K562 (cell line): Measurements from ENCODE around the gene MERTK. TPM values are rescaled to one million over a fixed set of nuclear protein-coding genes. Genes with fewer than 3 reads are reported as not detected.

ENCODE experiments used
- ATAC-seq: fragments of 200-7000 bp; cut with Tn5 transposase; 3 replicates; pipeline ENCODE4 v1.9.1; 2020; ENCODE audit warnings: moderate library complexity
- BruUV-seq: library from RNA; stranded (reverse); fragments of 400-500 nt; replicated peaks from 2 replicates; lab custom pipeline; 2021; lab: Mats Ljungman, UMichigan
- CTCF ChIA-PET: fragments of 300-600 bp; formaldehyde crosslinking; extraction: SDS; loops from one replicate; lab custom pipeline; 2021; ENCODE audit warnings: low intra/inter-chr PET ratio; lab: Yijun Ruan, JAX
- POLR2A ChIA-PET: fragments of 300-600, 350-650 bp; sonication (Branson Sonifier 250); formaldehyde crosslinking; extraction: SDS; loops from one replicate; lab custom pipeline; 2021; ENCODE audit warnings: antibody characterized with exemption, inconsistent platforms; lab: Yijun Ruan, JAX
- DNase-seq, 4 experiments: peaks; one replicate each; pipeline versions ENCODE4 v3.0.0 to v3.0.0-alpha.2; 2011 to 2018; ENCODE audit warnings: low spot score in 3 of 4, mixed read lengths in 3 of 4; ENCODE audit errors: extremely low read depth in 1 of 4
- FAIRE-seq: peaks from 2 replicates; lab custom pipeline; 2011; peaks lifted over from hg19 to GRCh38; lab: Jason Lieb, UNC
- H2AFZ ChIP-seq: 2 replicates; pipeline ENCODE4 v1.6.0; 2011; ENCODE audit warnings: low read depth, low read length, control low read depth, inconsistent platforms
- H3K27ac ChIP-seq: fragments of 200-600 bp; 3 replicates; pipeline ENCODE4 v1.8.0; 2011; ENCODE audit warnings: low read depth, mild to moderate bottlenecking, control low read depth, inconsistent platforms, low read length, moderate library complexity, mixed read lengths; ENCODE audit errors: extremely low read depth
- H3K27me3 ChIP-seq, 2 experiments: fragments of 300-600 bp in 1 of 2; 2 replicates in 1 of 2; 3 replicates in 1 of 2; pipeline versions ENCODE4 v1.6.0 to v1.8.0; 2011; ENCODE audit warnings: inconsistent platforms in 2 of 2, low read length in 2 of 2, mild to moderate bottlenecking in 1 of 2, mixed read lengths in 1 of 2, moderate library complexity in 1 of 2; ENCODE audit not compliant: control insufficient read depth in 2 of 2, insufficient read depth in 2 of 2
- H3K36me3 ChIP-seq: fragments of 300-600 bp; 3 replicates; pipeline ENCODE4 v1.8.0; 2011; ENCODE audit warnings: mild to moderate bottlenecking, low read length, inconsistent platforms; ENCODE audit not compliant: control insufficient read depth, insufficient read depth
- H3K4me1 ChIP-seq, 2 experiments: fragments of 200-600 bp in 1 of 2; replicated peaks in 1 of 2; 2 replicates in 1 of 2; 3 replicates in 1 of 2; pipeline versions ENCODE4 v1.5.1 to v1.8.0; 2011; ENCODE audit warnings: inconsistent platforms in 2 of 2, low read length in 2 of 2, mild to moderate bottlenecking in 1 of 2, mixed read lengths in 1 of 2, moderate library complexity in 1 of 2; ENCODE audit not compliant: control insufficient read depth in 2 of 2, insufficient read depth in 2 of 2
- H3K4me2 ChIP-seq: 2 replicates; pipeline ENCODE4 v1.6.1; 2011; ENCODE audit warnings: low read length, control low read depth, inconsistent platforms, mixed read lengths; ENCODE audit not compliant: insufficient read depth
- H3K4me3 ChIP-seq: fragments of 200-600 bp; sonication (generic), shearing (Covaris generic); 2 replicates; pipeline ENCODE4 v1.5.1; 2016; ENCODE audit warnings: control low read depth, inconsistent platforms
- H3K79me2 ChIP-seq: fragments of 200-600 bp; 3 replicates; pipeline ENCODE4 v1.8.0; 2011; ENCODE audit warnings: low read length, inconsistent platforms; ENCODE audit not compliant: control insufficient read depth, insufficient read depth
- H3K9ac ChIP-seq, 2 experiments: 2 replicates each; pipeline versions ENCODE4 v1.6.0 to v1.6.1; 2011; ENCODE audit warnings: low read depth in 2 of 2, low read length in 2 of 2, control low read depth in 1 of 2, inconsistent platforms in 1 of 2, mild to moderate bottlenecking in 1 of 2, mixed read lengths in 1 of 2; ENCODE audit not compliant: insufficient read depth in 1 of 2
- H3K9me1 ChIP-seq: one replicate; pipeline ENCODE4 v1.6.0; 2011; ENCODE audit warnings: inconsistent platforms, mild to moderate bottlenecking, low read length, moderate library complexity; ENCODE audit not compliant: control insufficient read depth, insufficient read depth
- H3K9me3 ChIP-seq: replicated peaks from 2 replicates; pipeline ENCODE4 v1.5.1; 2011; ENCODE audit warnings: low read depth, low read length, inconsistent platforms; ENCODE audit not compliant: control insufficient read depth, insufficient read depth
- H4K20me1 ChIP-seq: replicated peaks from 2 replicates; pipeline ENCODE4 v1.6.1; 2011; ENCODE audit warnings: low read length, inconsistent platforms, mixed read lengths; ENCODE audit not compliant: control insufficient read depth, insufficient read depth
- ATF2 ChIP-seq: sonication (generic); formaldehyde crosslinking; IDR thresholded peaks from 2 replicates; pipeline ENCODE4 v1.8.1; 2022; ENCODE audit warnings: missing genetic modification reagents
- PURB ChIP-seq: sonication (generic); formaldehyde crosslinking; IDR thresholded peaks from 2 replicates; pipeline ENCODE4 v1.9.0; 2021; ENCODE audit warnings: low read depth, mild to moderate bottlenecking, missing genetic modification reagents
- ZNF174 ChIP-seq: fragments of 250-450 bp; sonication (Bioruptor Pico); IDR thresholded peaks from 2 replicates; pipeline ENCODE4 v1.4.0; 2020; ENCODE audit warnings: mild to moderate bottlenecking
- ZNF507 ChIP-seq: conservative IDR thresholded peaks from 2 replicates; pipeline ENCODE4 v1.6.1; 2017; ENCODE audit warnings: missing genetic modification characterization, missing compliant biosample characterization
- WGBS: fragments of 100-300 bp; shearing (Covaris generic); methylation state at CpG from one replicate; pipeline ENCODE4 v1.1.6; 2016; ENCODE audit warnings: low coverage, mixed read lengths; ENCODE audit not compliant: insufficient coverage; ENCODE audit errors: missing lambda C conversion rate; 5-methylcytosine and 5-hydroxymethylcytosine counted together
- in situ Hi-C: fragments of 300-500 bp; cut with MboI; formaldehyde crosslinking; loops from 4 replicates; pipeline ENCODE4 v1.15.0; 2018; ENCODE audit warnings: inconsistent platforms, mixed read lengths
- intact Hi-C: fragments of 100-400 bp; cut with micrococcal nuclease; formaldehyde crosslinking; loops from 2 replicates; pipeline ENCODE4 v1.14.2; 2022
- polyA plus RNA-seq, 8 experiments: library from polyadenylated mRNA; depleted of rRNA in 4 of 8; stranded (reverse) in 5 of 8; unstranded in 3 of 8; fragments of >200 nt; fragmentation: Nextera tagmentation in 2 of 8; fragmentation: Illumina TruSeq in 1 of 8; extraction: Ambion mirVana in 2 of 8; extraction: Trizol in 1 of 8; gene quantifications; 2 replicates each; pipeline versions ENCODE4 v1.2.1 to v1.2.3, GENCODE V29; 2011 to 2014; ENCODE audit warnings: inconsistent platforms in 1 of 8, missing spikeins in 1 of 8
- total RNA-seq, 7 experiments: library from RNA; depleted of rRNA in 6 of 7; stranded (reverse); fragments of >200 nt in 6 of 7; fragmentation: Illumina TruSeq in 2 of 7; extraction: Trizol in 2 of 7; gene quantifications; 2 replicates each; pipeline versions ENCODE4 v1.2.1 to v1.2.3, GENCODE V29; 2011 to 2021; ENCODE audit warnings: low replicate concordance in 1 of 7
- TF ChIP-seq, protein P1 (sequence below): fragments of 450-650 bp; IDR thresholded peaks from 2 replicates; pipeline ENCODE4 v1.6.1; 2016; ENCODE audit warnings: mild to moderate bottlenecking

The MERTK gene
- total and polyA plus RNA-seq, 9 of the 15 experiments (the other 6 are each of a cell fraction or from before 2014, with no cell fraction given) = 0.23 to 1.6 (median 0.74) TPM

DNA sequence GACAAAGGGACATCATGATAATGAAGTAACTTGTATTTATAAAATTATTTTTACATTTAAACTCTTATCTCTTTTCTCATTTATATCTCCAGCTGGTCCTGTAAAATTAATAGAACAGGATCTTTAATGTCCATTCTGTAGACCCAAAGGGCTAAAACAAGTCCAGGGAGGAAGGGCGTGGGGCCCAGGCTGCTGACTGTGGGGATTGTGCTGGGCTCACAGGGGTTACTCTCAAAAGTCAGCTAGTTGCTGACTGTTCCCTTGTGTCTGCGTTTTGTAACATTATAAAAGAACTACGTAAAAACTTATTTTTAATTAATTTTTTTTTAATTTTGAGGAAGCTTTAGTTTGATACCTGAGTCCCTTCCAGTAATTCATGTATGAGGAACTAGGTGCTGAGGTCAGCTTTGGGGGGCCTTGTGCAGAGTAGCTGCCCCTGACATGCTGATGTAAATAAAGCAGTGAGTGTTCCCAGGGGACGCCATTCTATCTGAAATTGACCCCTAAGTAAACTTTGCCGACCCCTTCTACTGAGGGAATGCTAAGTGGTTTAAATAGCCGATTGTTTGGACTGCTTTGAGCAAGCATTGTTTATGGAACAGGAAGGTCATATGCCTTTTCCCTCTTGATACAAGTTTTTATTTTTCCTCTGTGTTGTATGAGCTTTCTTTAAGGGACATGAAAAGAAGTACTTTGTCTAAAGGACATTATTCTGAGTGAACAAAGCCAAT lies 56.4 kb downstream of the MERTK start (continued):
- TF ChIP-seq, protein P1, sequence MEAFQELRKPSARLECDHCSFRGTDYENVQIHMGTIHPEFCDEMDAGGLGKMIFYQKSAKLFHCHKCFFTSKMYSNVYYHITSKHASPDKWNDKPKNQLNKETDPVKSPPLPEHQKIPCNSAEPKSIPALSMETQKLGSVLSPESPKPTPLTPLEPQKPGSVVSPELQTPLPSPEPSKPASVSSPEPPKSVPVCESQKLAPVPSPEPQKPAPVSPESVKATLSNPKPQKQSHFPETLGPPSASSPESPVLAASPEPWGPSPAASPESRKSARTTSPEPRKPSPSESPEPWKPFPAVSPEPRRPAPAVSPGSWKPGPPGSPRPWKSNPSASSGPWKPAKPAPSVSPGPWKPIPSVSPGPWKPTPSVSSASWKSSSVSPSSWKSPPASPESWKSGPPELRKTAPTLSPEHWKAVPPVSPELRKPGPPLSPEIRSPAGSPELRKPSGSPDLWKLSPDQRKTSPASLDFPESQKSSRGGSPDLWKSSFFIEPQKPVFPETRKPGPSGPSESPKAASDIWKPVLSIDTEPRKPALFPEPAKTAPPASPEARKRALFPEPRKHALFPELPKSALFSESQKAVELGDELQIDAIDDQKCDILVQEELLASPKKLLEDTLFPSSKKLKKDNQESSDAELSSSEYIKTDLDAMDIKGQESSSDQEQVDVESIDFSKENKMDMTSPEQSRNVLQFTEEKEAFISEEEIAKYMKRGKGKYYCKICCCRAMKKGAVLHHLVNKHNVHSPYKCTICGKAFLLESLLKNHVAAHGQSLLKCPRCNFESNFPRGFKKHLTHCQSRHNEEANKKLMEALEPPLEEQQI = no peak
- no peak for TF ChIP-seq ZNF174 (CRISPR knock-in tag)

- Histone ChIP-seq H2AFZ (no peak overlapping the region), H3K9ac (no peak overlapping the region), H3K9me3 (no peaks in the 10 kb centered on the region), H4K20me1 (no peaks in the 10 kb centered on the region), H3K4me1 (peaks cover 0 to 2% of the 10 kb centered on the region in 2 experiments; a peak in 1 of 5 replicates), H3K36me3 (no peaks in the 10 kb centered on the region), H3K79me2 (no peaks in the 10 kb centered on the region), H3K9me1 (no peaks in the 10 kb centered on the region), H3K4me3 (no peak overlapping the region), H3K27me3 (no peaks in the 10 kb centered on the region; a peak in 1 of 5 replicates), H3K27ac (no peak overlapping the region), H3K4me2 (no peak overlapping the region)
- DNase-seq = no peak
- ChIA-PET POLR2A (interaction anchor here (0.7 to 1.1 kb wide), 2 partner anchors 9 to 657 kb away, joined by 3 read pairs; no protein-coding TSS in a partner anchor), CTCF (no interaction called here)
- FAIRE-seq = no peak
- in situ Hi-C loops = no loop called here
- ATAC-seq = peak; percentile 18; the same call in 2 of the 3 replicates
- intact Hi-C loops = no loop called here
- 21% methylated on average over 6 of the region's 6 CpGs for WGBS
- TF ChIP-seq ATF2 (CRISPR knock-in tag) = no peak
- no peak for TF ChIP-seq ZNF507 (tag)
- no peak for TF ChIP-seq PURB (CRISPR knock-in tag)
- BruUV-seq = no TSS peak
Measured at GRCh38 chr2:111957872-111958354, 59.5 kb downstream of the MERTK start.
